NCI-H1048 (cell line): ENCODE data around the gene TSPAN4.

Source experiments
- DNase-seq: peaks from one replicate; lab custom pipeline; 2025; lab: John Stamatoyannopoulos, UW

TSPAN4 gene

DNA sequence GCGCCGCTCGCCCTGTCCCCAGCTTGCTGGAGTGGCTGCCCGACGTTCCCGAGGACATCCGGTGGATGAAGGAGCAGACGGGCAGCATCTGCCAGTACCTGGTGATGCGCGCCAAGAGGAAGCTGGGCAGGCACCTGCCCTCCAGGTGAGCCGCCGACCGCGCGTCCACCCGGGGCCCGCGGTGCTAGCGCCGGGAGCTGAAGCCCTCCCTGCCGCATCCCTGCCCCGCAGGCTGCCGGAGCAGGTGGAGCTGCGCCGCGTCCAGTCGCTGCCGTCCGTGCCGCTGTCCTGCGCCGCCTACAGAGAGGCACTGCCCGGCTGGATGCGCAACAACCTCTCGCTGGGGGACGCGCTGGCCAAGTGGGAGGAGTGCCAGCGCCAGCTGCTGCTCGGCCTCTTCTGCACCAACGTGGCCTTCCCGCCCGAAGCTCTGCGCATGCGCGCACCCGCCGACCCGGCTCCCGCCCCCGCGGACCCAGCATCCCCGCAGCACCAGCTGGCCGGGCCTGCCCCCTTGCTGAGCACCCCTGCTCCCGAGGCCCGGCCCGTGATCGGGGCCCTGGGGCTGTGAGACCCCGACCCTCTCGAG is 18.3 kb upstream of the TSPAN4 start:
- no peak for DNase-seq

DNA sequence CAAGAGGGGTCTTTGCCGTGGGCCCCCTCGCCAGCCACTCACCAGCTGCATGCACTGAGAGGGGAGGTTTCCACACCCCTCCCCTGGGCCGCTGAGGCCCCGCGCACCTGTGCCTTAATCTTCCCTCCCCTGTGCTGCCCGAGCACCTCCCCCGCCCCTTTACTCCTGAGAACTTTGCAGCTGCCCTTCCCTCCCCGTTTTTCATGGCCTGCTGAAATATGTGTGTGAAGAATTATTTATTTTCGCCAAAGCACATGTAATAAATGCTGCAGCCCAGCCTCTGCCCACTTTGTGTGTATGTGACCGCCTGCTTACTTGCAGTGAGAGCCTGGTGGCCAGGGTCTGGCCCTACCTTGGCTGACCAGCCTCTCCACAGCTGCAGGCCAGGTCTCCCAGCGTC is 17.7 kb upstream of the TSPAN4 start:
- no peak for DNase-seq

DNA sequence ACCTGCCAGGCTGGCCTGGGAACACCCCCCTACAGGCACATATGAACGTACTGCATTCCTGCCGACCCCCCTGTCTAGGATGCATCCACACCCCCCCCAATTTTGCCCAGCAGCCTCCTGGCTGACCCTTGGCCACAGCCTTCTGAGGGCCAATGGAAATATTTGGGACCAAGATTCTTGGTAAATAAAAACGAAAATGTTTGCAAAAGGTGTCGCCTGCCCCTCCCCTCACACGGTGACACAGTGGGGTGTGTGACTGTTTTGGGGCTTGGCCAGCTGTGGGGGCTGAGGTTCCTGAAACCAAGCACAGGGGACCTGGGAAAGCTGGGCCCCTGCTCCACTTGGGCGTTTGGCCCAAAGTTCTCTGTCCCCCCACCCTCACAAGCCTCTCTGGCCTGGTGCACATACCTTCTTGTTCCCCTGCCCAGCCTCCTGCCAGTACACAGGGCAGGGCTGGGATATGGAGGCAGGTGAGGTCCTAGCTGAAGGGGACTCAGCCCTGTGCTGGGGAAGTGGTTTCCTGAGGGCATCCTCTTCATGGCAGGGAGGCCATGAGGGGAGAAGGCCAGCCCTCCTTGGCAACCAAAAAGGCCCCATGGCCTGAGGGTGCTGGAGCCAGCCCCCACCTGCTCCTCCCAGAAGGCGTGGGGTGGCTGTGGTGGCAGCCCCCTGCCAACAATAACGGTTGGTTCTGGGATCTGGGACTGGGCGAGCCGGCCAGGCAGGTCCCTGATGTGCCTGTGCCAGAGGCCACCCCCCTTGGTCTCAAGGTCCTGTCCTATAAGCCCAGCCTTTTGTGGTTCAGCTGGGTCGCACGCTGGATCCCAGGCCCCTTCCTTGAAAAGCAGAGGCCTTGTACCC is 17.1 kb upstream of the TSPAN4 start:
- DNase-seq: no peak

DNA sequence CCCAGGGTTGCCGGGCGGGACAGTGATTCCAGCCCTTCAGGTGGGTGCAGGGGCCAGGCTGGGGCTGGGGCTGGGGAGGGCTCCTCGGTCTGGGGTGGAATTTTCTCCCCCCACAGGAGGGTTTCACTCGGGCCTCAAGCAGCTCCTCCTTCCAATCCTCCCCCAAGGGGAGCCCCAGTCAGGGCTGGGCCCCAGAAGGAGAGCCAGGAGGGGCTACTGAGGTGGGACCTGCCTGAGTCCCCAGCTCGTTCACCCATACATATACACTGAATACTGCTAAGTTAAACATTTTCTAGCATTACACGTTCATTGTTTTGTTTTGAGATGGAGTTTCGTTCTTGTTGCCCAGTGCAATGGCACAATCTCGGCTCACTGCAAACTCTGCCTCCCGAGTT is 16.4 kb upstream of the TSPAN4 start:
- DNase-seq: no peak

DNA sequence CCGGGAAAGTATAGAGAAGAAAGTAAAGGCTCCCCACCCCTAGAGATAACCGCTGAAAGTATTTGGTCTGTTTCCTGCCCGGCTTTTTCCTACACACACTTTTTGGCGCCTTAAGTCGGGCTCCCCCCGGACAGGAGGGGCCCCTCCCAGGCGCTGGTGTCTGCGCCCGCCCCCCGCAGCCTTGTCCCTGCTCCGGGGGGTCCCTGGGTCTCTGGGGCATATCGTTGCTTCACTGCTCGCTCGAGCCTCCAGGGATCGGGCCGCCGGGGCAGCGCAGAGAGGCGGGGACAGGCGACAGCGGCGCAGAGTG is 15.9 kb upstream of the TSPAN4 start:
- no peak for DNase-seq

DNA sequence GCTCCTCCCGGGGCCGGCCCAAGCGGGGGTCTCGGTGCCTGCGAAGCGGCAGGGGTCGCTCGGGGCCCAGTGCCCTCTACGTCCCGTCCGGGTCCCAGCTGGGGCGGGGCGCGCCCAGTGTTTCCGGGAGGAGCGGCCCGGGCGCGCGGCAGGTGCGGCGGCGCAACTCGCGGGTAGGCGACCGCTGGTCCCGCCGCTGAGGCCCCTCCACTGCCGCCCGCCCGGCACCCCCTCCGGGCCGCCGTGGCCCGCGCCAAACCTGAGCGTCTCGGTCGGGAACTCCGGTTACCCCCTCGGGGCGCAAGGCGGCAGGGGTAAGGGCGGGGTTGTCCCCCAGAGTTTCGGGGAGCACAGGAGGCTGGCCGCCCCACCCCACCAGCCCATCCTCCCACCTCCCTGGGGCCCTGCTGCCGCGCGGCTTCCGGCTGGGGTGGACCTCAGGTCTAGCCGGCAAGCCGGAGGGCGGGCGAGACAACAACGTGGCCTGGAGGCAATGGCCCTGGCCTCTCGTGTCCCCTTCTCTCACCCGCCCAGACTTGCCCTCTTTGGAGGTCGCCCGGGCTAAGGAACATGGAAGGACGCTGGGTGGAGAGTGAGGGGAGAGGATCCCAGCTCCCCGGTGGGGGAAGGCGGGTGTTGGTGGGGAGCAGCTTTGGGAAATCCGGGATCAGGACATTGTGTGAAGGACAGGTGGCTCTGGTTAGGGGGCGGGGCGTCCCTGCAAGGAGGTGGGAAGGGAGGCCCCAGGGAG is 15.3 kb upstream of the TSPAN4 start:
- DNase-seq: no peak

DNA sequence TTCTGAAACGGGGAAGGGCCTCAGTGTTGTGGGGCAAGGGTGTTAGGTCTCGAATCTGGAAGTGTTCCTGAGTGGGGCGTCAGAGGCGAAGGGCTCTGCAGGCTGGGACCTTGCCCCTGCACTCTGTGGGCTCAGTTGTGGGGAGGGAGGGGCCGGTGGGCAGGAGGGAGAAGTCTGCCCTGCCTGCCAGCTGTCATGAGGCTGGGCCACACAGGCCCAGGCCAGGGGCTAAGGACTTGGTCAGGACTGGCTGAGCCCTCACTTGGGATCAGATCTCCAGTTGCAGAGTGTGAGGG is 14.8 kb upstream of the TSPAN4 start, which contains the start of gene CRACR2B:
Gene CRACR2B (plus strand): TSS at position 23 of the 296 bp plus-strand sequence. CDS start 689 bp downstream, outside the sequence.
- DNase-seq: no peak

DNA sequence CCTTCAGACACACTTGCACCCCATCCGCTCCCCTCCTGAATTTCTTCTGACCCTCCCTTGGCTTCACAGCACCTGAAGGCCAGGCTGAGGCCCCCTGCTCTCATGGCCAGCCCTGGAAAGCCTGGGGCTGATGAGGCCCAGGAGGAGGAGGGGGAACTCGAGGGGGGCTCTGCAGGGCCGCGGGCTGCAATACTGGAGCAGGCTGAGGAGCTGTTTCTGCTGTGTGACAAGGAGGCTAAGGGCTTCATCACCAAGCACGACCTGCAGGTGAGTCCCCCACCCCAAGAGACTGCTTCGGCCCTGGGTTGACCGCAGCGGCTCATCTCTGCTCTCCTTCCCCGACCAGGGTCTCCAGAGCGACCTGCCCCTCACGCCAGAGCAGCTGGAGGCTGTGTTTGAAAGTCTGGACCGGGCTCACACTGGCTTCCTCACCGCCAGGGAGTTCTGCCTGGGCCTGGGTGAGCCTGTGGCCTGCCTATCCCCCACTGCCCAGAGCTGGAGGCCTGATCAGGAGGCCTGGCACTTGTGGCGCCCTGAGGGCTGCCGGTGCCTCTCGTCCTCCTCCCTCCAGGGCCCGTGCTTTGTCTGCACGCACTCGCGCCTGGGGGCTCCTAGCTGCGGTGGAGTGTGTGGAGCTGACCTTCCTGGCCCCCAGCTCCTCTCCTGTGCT is 14.0 kb upstream of the TSPAN4 start:
- no peak for DNase-seq

DNA sequence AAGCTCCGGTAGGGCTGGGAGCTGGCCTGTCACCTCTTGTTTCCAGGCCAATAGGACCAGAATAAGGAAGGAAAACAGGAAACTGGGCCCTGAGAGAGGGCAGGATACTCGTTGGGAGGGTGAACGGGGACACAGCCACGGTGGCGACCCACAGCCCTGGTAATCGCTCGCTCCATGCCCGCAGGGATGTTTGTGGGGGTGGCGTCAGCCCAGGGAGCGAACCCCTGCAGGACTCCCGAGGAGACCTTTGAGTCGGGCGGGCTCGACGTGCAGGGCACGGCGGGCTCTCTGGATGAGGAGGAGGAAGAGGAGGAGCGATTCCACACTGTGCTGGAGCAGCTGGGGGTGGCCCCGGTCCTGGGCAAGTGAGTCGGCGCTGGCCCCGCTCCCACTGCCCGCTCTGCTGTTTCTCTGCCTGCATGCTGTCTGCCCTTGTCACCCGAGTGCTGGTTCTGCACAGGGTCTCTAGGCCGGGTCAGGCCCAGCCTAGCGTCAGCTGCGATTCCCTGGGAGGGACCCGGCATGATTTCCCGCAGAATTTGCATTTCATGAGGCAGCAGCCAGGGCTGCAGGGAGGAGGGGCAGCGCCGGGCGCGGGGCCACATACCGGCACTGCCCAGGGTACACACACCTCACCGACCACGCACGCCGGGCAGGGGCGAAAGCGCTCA is 13.3 kb upstream of the TSPAN4 start:
- peak; percentile 50 for DNase-seq

DNA sequence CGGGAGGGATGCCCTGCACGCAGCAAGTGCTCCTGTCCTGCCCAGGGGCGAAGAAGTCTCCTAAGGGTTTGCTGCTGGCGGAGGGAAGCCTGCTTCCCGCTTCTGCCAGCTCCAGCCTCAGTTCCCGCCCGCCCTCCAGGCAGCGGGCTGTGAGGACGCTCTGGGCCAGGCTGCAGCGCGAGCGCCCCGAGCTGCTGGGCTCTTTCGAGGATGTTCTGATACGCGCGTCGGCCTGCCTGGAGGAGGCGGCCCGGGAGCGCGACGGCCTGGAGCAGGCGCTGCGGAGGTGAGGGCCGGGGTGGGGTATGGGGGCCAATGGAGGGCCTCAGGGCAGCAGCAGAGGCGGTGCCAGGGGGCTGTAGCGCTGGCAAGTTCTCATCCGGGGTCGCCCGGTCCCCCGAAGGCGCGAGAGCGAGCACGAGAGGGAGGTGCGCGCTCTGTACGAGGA is 12.8 kb upstream of the TSPAN4 start:
- no peak for DNase-seq

DNA sequence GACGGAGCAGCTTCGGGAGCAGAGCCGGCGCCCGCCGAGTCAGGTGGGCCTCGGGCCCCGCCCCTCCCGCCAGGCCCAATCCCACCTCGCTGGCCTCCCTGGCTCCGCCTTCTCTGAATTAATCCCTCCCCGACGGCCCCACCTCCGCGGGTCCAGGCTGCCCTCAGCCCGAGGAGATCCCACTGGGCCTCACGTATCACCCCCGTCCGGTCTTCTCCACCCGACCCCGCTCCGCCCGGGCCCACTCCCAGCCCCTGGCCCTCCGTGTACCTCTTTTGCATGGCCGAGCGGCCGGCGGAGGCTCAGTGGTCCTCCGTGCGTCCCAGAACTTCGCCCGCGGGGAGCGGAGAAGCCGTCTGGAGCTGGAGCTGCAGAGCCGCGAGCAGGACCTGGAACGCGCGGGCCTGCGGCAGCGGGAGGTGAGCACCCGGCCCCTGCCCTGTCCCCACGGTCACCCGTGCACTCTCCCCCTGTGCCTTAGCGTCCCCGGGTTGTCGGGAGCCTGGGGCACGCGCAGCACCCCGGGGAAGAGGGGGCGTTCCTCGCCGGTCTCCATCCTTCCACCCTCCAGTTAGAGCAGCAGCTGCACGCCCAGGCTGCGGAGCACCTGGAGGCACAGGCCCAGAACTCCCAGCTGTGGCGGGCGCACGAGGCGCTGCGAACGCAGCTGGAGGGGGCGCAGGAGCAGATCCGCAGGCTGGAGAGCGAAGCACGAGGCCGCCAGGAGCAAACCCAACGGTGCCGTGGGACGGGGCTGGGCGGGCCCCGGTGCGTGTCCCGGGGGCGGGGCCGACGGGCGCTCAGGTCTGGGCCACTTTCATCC is 12.1 kb upstream of the TSPAN4 start:
- DNase-seq: peak; percentile 84

DNA sequence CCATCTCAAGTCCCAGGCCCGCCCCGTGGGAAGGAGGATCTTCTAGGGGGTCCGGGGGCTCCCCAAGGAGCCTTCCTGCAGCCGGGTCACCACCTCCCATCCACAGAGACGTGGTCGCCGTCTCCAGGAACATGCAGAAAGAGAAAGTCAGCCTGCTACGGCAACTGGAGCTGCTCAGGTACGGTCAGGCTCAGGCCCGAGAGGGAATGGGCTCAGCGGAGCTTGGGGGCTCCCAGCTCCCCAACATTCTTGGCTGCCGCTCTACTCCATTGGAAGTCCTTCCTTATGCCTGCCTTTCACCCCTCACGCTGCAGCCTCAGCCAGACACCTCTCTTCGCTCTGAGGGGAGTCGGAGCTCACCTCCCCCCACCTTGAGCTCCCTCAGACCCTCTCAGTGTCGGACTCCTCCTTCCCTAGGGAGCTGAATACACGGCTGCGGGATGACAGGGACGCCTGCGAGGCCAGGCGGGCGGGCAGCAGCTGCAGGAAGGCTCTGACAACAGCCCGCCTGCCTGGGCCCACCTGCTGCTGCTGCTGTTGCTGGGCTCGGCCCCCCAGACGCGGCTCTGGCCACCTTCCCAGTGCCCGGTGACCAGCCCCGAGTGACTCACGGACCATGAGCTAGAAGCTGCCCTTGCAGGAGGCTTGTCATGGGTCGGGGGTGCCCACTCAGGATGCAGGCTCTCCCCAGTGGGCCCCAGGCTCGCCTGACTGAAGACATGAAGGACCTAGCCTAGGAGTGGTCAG is 11.4 kb upstream of the TSPAN4 start:
- no peak for DNase-seq

DNA sequence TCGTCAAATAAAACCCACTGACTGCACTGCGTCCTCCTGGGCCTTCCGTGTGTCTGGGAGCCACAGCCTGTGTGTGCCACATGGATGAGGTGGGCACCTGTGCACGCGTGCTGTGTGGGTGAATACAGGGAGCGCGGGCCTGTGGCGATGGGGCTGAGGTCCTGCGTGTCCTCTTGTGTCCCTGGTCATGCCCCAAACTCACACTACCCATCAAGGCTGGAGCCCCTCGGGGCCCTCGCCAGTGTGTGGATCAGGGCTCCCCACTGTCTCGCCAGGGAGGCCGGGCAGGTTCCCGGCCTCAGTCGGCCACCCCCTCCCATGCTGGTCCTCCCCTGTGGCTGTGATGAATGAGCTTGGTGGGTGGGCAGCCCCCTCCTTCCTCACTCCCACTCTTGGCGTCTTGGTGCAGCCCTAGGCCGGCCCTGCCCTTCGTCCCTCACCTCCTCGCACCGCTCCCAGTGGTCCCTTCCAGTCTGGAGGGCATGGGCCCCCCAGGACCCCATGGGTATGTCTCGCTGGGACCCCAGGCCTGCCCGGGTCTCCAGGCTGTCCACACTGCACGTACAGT is 10.6 kb upstream of the TSPAN4 start:
- no peak for DNase-seq

DNA sequence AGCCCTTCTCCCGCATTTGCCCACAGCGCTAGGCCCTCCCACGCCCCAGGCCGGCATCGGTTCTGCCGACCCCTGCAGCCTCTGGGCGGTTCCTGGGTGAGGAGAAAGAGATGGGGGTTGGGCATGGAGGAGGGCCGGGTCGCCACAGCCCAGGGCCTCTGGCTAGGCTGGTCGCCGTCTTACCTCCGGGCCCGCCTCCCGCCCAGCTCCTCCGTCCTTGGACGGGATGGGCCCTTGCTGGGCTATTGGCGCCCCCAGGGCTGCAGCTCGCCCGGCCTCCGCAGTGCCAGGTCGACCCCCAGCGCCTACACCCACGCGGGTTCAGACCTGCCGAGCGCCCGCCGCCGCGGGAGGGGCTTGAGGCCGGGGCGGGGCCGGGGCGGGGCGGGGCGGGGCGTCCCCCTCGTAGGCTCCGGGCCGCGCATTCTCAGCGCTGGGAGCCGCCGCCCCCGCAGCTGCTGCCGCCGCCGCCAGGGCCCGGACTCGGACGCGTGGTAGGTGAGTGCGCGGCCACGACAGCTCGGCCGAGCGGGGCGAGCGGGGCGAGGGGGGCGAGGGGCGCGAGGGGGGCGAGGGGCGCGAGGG is 10.0 kb upstream of the TSPAN4 start, which contains the start of gene CD151:
Gene CD151 (plus strand): TSS at position 424 of the 585 bp plus-strand sequence. CDS start 3,118 bp downstream, outside the sequence.
- no peak for DNase-seq

DNA sequence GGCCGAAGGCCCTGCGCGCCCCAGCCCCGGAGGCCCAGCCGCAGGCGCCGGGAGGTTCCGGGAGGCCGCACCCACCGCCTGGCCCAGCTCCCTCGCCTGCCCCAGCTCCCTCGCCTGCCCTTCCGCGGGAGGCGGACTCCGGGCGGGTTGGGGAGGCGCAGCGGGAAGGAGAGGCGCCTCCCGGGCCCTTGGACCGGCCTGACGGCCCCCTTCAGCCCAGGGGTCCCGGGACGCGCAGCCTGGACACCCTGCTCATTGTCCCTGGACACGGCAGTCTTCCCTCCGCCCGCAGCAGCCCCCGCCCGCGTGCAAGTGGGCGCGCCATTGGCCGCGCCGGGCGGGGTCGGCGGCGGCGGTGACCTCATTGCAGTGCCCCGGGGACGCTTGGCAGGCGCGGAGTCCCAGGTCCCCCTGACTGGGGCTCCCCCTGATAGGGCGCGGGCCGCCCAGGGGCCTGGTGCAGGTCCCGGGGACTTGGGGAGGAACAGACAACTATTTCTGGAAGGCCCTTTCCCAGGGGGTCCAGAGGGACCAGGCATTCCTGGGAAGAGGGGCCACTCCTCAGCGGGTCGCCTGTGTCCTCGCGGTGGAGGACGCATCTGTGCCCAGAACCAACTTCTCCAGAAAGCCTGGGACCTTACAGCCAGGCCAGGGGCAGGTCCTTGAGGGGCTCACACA is 9.4 kb upstream of the TSPAN4 start:
- no peak for DNase-seq

DNA sequence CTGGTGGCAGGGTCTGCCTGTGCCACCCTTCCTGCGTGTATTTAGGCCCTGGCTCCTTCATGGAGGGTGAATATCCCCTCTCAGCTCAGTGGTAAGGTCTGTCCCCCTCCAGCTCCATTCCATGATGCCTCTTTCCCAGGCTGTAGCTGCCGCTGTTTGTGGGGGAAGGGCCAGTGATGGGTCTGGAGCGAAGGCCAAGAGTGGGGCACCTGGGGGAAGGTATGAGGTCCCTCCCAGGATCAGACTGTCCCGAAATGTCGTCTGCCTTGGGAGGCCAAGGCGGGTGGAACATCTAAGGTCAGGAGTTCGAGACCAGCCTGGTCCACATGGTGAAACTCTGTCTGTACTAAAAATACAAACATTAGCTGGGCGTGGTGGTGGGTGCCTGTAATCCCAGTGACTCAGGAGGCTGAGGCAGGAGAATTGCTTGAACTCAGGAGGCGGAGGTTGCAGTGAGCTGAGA is 8.8 kb upstream of the TSPAN4 start:
- no peak for DNase-seq

DNA sequence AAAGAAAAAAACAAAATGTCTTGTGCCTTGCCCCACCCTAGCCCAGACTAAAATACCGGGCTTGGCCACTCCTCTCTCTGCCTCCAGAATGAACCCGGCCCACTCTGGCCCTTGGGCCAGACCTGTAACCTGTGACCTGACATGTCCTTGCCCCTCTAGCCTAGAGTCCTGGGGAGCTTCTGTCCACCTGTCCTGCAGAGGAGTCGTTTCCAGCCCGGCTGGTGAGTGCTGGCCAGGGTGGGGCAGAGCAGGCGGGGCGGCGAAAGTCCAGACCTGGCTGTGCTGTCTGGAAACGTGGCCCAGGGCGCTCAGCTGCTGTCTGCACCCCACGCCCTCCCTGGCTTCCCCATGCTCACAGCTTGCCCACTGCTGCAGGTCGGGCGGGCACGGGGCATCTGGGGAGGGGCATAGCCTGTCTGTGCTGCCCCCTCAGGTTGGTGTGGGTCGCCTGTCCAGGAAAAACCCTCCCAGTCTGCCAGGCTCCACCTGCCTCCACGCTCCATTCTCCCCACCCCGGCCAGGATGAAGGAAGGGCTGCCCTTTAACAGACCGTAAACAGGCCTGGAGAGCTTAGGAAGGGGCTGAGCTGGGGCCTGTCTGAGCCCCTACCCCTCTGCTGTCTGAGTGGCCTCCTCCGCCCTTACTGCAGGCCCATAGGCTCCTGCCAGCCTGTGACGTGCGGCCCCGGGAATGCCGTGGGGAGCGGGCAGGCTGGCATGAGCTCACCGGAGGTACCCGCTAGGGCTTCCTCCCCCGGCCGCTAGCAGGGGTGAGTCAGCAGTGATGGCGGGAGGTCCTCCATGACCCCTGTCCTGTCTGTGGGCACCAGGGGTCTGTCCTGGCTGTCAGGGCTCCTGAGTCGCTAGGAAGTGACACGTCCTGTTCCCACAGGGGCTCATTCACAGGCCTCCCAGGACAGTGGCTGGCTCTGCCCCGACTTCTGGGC is 8.0 kb upstream of the TSPAN4 start:
- no peak for DNase-seq

DNA sequence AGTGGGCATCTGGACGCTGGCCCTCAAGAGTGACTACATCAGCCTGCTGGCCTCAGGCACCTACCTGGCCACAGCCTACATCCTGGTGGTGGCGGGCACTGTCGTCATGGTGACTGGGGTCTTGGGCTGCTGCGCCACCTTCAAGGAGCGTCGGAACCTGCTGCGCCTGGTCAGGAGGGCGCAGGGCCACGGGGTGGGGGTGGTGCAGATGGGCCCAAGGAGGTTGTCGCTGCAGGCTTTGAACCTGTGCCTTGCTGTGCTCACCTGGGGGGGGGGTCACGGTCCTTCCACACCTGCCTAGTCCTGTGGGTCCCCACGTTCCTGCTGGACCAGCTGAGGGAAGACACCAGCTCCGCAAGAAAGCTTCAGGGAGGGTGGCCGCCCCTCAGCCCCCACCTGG is 6.4 kb upstream of the TSPAN4 start:
- DNase-seq: no peak
